T47D (cell line): ENCODE data around the gene NFIB.
A peak's percentile ranks its signal among the peaks of the same experiment; 100 is the strongest.

Source experiments
- DNase-seq, 2 experiments: peaks; one replicate each; pipeline versions ENCODE4 v3.0.0 to v3.0.0-alpha.2; 2011 to 2012; ENCODE audit warnings: low read depth in 1 of 2, low spot score in 1 of 2
- JUND ChIP-seq: IDR thresholded peaks from 2 replicates; pipeline ENCODE4 v1.6.1; 2012; ENCODE audit warnings: low read depth
- in situ Hi-C: cut with HindIII; loops from 2 replicates; pipeline ENCODE4 v1.10.0; 2016; ENCODE audit warnings: low sequenced_read_pairs, low pct_unique_long_range_greater_than_20kb

The NFIB gene

DNA sequence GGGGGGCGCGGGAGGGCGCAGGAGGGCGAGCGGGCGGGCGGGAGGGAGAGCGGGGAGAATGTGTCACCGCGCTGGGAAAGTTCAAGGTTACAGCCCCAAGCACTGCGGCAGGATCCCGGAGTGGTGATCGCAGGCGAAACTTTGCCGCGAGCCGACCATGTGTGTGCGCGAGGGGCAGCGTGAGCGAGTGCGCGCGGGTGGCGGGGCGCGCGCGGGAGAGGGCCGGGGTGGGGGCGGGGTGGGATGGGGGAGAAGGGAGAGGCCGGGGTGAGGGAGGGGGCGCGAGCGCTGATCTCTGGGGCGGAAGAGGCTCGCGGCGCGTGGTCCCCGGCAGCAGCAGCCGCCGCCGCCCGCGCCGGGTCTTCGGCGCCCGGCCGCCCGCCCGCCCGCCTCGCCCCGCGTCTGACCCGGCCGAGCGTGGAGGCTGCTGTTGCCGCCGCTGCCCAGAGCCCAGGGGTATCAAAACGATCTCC is at the start of gene NFIB:
Gene NFIB (minus strand): TSS at position 191 of the 473 bp plus-strand sequence. CDS start 630 bp downstream, outside the sequence.
- TF ChIP-seq JUND, result no peak
- in situ Hi-C loops, result no loop called here
- DNase-seq, result peak in 1 of 2 experiments; percentile 49

DNA sequence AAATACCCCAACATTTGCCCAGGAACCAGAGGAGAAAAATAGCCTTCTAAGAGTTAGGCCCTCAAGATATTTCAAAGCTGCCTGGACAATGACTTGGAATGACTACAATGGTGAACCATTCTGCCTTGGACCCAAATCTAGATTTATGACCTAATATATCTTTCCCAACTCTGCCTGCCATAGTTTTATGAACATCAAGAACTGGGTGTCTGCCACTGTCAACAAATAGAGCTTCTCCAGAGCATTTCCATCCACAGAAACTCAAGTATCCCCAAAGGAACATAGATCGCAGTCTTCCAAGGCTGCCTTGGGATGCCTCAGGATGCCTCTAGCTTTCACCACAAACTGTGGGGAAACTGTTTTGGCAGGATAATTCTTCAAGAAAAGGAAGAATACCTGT is 48.2 kb upstream of the NFIB start:
- no peak for TF ChIP-seq JUND
- no peak for DNase-seq
- in situ Hi-C loops, result no loop called here

- in situ Hi-C loops, result no loop called here
- DNase-seq, result no peak
- TF ChIP-seq JUND, result no peak
Measured at GRCh38 chr9:14361074-14361473, 47.1 kb upstream of the NFIB start.

DNA sequence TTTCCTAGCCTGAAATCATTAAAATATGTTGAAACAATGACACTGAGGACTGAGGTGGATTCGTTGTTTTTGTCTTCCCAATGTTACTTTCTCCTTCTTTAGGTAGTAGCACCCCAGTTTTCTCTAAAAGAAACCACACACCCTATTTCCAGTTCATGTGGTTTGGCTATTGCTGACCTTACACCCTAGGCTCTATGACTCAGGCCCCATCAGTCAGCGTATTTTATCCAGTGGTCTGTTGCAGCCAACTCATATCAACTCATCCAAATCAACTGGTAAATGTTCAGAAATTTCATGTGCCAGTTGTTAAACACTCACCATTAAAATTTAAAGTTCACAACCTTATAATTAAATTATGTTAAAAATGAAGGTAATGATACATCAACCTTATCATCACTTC is 44.6 kb upstream of the NFIB start:
- TF ChIP-seq JUND, result no peak
- DNase-seq, result no peak
- in situ Hi-C loops, result no loop called here

DNA sequence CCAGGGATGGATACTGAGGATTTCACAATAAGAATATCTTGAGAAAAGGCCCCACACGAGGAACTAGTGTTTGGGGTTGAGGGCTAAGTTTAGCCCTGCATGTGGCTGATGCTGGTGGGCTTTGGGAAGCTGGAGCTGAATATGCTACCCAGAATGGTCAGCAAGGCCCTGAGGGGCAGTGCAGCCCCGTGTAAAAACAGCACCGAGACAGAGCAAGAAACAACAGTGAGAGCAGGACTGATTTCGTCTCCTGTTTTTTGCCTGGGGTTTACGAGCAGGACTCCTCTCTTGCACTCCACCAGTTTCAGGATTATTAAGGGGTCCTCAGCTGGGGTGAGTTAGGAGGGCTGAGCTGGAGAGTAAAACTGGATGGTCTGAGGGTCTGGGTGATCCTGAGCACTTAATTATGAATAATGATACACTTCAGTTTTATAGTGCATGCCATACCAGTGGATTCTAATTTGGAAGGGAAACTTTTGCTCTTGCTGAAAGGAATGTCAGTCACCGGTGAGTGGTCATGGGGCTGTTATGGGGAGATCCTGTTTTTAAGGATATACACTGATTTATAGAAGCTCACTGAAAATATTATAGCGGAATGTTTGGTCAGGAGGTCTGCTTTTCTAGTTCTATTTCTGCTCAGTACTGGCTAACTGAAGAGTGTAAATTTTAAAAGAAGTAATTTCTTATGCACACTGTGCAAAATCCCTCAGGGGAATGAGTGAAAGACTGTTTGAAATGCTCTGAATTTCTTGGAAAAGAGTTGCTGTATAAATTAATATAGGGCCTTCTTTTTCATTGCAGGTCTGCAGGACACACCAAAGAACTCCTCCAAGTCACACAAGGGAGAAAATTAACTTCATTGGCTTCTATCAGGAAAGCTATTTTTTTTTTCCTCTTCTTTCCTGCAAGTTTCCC is 42.7 kb upstream of the NFIB start:
- no peak for TF ChIP-seq JUND
- in situ Hi-C loops, result no loop called here
- DNase-seq, result no peak

GRCh38 chr9:14354201-14354600 is 40.3 kb upstream of the NFIB start:
- in situ Hi-C loops, result no loop called here
- no peak for DNase-seq
- no peak for TF ChIP-seq JUND

- no peak for TF ChIP-seq JUND
- in situ Hi-C loops, result no loop called here
- DNase-seq, result peak; percentile 66 to 86
Measured at GRCh38 chr9:14353222-14354056, 39.5 kb upstream of the NFIB start.

DNA sequence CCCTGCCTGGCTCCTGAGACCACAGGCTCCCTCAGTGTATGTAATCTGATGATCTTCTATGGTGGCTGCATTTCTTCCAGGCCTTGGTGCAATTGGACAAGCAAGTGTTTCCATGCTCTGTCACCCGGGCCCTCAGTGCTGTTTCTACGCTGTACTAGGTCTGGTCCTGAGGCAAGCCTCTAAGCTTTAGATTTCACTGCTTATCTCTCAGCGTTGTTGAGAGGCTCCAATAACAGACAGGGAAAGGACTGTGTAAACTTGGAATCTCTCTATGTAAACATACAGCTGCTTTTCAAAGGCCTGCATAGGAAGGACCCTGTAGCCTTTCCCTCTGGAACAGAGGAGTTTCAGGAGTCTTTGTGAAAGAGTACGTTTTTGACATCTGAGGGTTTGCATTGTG is 38.6 kb upstream of the NFIB start:
- in situ Hi-C loops, result no loop called here
- no peak for DNase-seq
- no peak for TF ChIP-seq JUND

- TF ChIP-seq JUND, result no peak
- no peak for DNase-seq
- in situ Hi-C loops, result no loop called here
Measured at GRCh38 chr9:14351221-14351836, 37.4 kb upstream of the NFIB start.

GRCh38 chr9:14350754-14351153 is 36.8 kb upstream of the NFIB start:
- in situ Hi-C loops, result no loop called here
- TF ChIP-seq JUND, result no peak
- no peak for DNase-seq

- DNase-seq, result no peak
- in situ Hi-C loops, result no loop called here
- TF ChIP-seq JUND, result no peak
Measured at GRCh38 chr9:14350349-14350728, 36.4 kb upstream of the NFIB start.
